PC-9 (cell line): ENCODE measurements around the gene PAPSS1. TPM values are rescaled to one million over a fixed set of nuclear protein-coding genes. Genes with fewer than 3 reads are reported as not detected.
"Not testable (repeated sequence)": the region's sequence is repeated elsewhere in the genome, so short reads cannot be mapped to it uniquely, and the experiment has no call there.

Experiments used
- BruUV-seq: library from RNA; stranded (reverse); fragments of 400-500 nt; replicated peaks from 2 replicates; lab custom pipeline; 2021; lab: Mats Ljungman, UMichigan
- CTCF ChIA-PET: fragments of 300-600 bp; sonication (Branson Sonifier 250); formaldehyde crosslinking; loops from one replicate; lab custom pipeline; 2022; ENCODE audit warnings: antibody characterized with exemption; lab: Charles Lee
- POLR2A ChIA-PET: fragments of 300-600 bp; sonication (Branson Sonifier 250); formaldehyde crosslinking; loops from one replicate; lab custom pipeline; 2022; ENCODE audit warnings: antibody characterized with exemption; ENCODE audit not compliant: unreplicated experiment; lab: Charles Lee
- DNase-seq, 2 experiments: peaks; one replicate each; pipeline versions ENCODE4 v3.0.0 to v3.0.0-alpha.2; 2015 to 2022; ENCODE audit warnings: mixed read lengths in 1 of 2
- H2AFZ ChIP-seq: fragments of 200-600 bp; sonication (generic); 2 replicates; pipeline ENCODE4 v1.8.1; 2017; ENCODE audit warnings: antibody characterized with exemption
- H3F3A ChIP-seq: fragments of 200-600 bp; sonication (generic); 2 replicates; pipeline ENCODE4 v1.8.1; 2017; ENCODE audit warnings: antibody characterized with exemption, mild to moderate bottlenecking, low read depth; ENCODE audit not compliant: insufficient read depth
- H3K27ac ChIP-seq: fragments of 200-600 bp; sonication (generic); 2 replicates; pipeline ENCODE4 v1.6.1; 2016; ENCODE audit warnings: mixed run types
- H3K27me3 ChIP-seq: fragments of 200-600 bp; sonication (generic); 2 replicates; pipeline ENCODE4 v1.6.1; 2016; ENCODE audit warnings: low read depth, mixed run types; ENCODE audit not compliant: insufficient read depth
- H3K36me3 ChIP-seq: fragments of 200-600 bp; sonication (generic); 2 replicates; pipeline ENCODE4 v1.6.1; 2016; ENCODE audit warnings: low read depth, mixed run types
- H3K4me1 ChIP-seq: fragments of 200-600 bp; sonication (generic); replicated peaks from 2 replicates; pipeline ENCODE4 v1.6.1; 2016; ENCODE audit warnings: mixed run types; ENCODE audit not compliant: insufficient read depth
- H3K4me2 ChIP-seq: fragments of 200-600 bp; sonication (generic); 2 replicates; pipeline ENCODE4 v1.6.1; 2017; ENCODE audit warnings: mixed run types
- H3K4me3 ChIP-seq: fragments of 200-600 bp; sonication (generic); 2 replicates; pipeline ENCODE4 v1.6.1; 2016; ENCODE audit warnings: mixed run types
- H3K79me2 ChIP-seq: fragments of 200-600 bp; sonication (generic); 2 replicates; pipeline ENCODE4 v1.6.1; 2017; ENCODE audit warnings: low read depth, mixed run types
- H3K9me2 ChIP-seq: fragments of 200-600 bp; sonication (generic); 2 replicates; pipeline ENCODE4 v1.8.1; 2017; ENCODE audit warnings: mild to moderate bottlenecking; ENCODE audit not compliant: insufficient read depth
- H3K9me3 ChIP-seq: fragments of 200-600 bp; sonication (generic); 2 replicates; pipeline ENCODE4 v1.8.1; 2016; ENCODE audit warnings: low read depth; ENCODE audit not compliant: insufficient read depth
- H4K20me1 ChIP-seq: fragments of 200-600 bp; sonication (generic); 2 replicates; pipeline ENCODE4 v1.8.1; 2017; ENCODE audit not compliant: insufficient read depth
- CTCF ChIP-seq: fragments of 200-600 bp; sonication (generic); conservative IDR thresholded peaks from 2 replicates; pipeline ENCODE4 v1.6.1; 2017; ENCODE audit warnings: mixed run types, antibody characterized with exemption, mild to moderate bottlenecking, moderate library complexity
- EZH2 ChIP-seq: fragments of 200-600 bp; sonication (generic); IDR thresholded peaks from 2 replicates; pipeline ENCODE4 v1.8.0; 2017; ENCODE audit warnings: antibody characterized with exemption, low read depth
- intact Hi-C: fragments of 100-400 bp; cut with micrococcal nuclease; formaldehyde crosslinking; loops from one replicate; pipeline ENCODE4 v1.10.0; 2022; ENCODE audit not compliant: unreplicated experiment
- total RNA-seq: library from RNA; stranded (reverse); gene quantifications from 2 replicates; pipeline ENCODE4 v1.2.3, GENCODE V29; 2021

Gene PAPSS1
- total RNA-seq, 1 experiment from 2014 or later = 18.8 TPM

- intact Hi-C loops = no loop called here
- no peak overlapping the region for H3K27ac ChIP-seq
- BruUV-seq = no TSS peak
Measured at GRCh38 chr4:107734120-107734519, 14.1 kb upstream of the PAPSS1 start.

GRCh38 chr4:107733431-107733925 is 13.4 kb upstream of the PAPSS1 start:
- Histone ChIP-seq H3K4me3 (no peak overlapping the region), H3K79me2 (no peaks in the 10 kb centered on the region), H3K9me3 (no peaks in the 10 kb centered on the region), H3K36me3 (no peaks in the 10 kb centered on the region), H3K9me2 (no peaks in the 10 kb centered on the region), H2AFZ (no peak overlapping the region), H4K20me1 (no peaks in the 10 kb centered on the region), H3K27me3 (no peaks in the 10 kb centered on the region), H3K4me2 (no peak overlapping the region), H3K27ac (no peak overlapping the region), H3K4me1 (no peaks in the 10 kb centered on the region), H3F3A (no peaks in the 10 kb centered on the region)
- no TSS peak for BruUV-seq
- no peak for DNase-seq
- ChIA-PET POLR2A (no interaction called here), CTCF (no interaction called here)
- intact Hi-C loops = no loop called here
- no peak for TF ChIP-seq EZH2
- no peak for TF ChIP-seq CTCF

More at GRCh38 chr4:107734120-107734519, 14.1 kb upstream of the PAPSS1 start:
- no peaks in the 10 kb centered on the region for H3K9me3 ChIP-seq
- H3K4me1 ChIP-seq = no peaks in the 10 kb centered on the region
- no peak overlapping the region for H3K4me3 ChIP-seq
- H3K79me2 ChIP-seq = no peaks in the 10 kb centered on the region
- H3K36me3 ChIP-seq = no peaks in the 10 kb centered on the region
- no peak for DNase-seq
- no peak overlapping the region for H3K4me2 ChIP-seq
- CTCF ChIA-PET = no interaction called here
- H3K27me3 ChIP-seq = no peaks in the 10 kb centered on the region
- POLR2A ChIA-PET = no interaction called here
- H3K9me2 ChIP-seq = no peaks in the 10 kb centered on the region
- no peak overlapping the region for H2AFZ ChIP-seq
- H4K20me1 ChIP-seq = no peaks in the 10 kb centered on the region
- H3F3A ChIP-seq = no peaks in the 10 kb centered on the region
- TF ChIP-seq CTCF = peak; percentile 27; the same call in 1 of the 2 replicates
- TF ChIP-seq EZH2 = no peak

GRCh38 chr4:107729050-107729449 is 9.0 kb upstream of the PAPSS1 start:
- H3K4me1 ChIP-seq, H4K20me1 ChIP-seq, H3K4me3 ChIP-seq, DNase-seq, H3K79me2 ChIP-seq, H3K27me3 ChIP-seq, intact Hi-C loops, H3K9me3 ChIP-seq, H3K27ac ChIP-seq, BruUV-seq, CTCF ChIA-PET, H2AFZ ChIP-seq, H3K36me3 ChIP-seq, H3F3A ChIP-seq, H3K9me2 ChIP-seq, POLR2A ChIA-PET, H3K4me2 ChIP-seq: not testable (repeated sequence)

- H3K27ac ChIP-seq, intact Hi-C loops, H3K9me3 ChIP-seq, H3K4me1 ChIP-seq, H4K20me1 ChIP-seq, POLR2A ChIA-PET, H3K4me2 ChIP-seq, H3K9me2 ChIP-seq, H3K4me3 ChIP-seq, H3K79me2 ChIP-seq, H3K27me3 ChIP-seq, DNase-seq, CTCF ChIA-PET, BruUV-seq, H2AFZ ChIP-seq, H3K36me3 ChIP-seq, H3F3A ChIP-seq: not testable (repeated sequence)
Measured at GRCh38 chr4:107726131-107726925, 6.3 kb upstream of the PAPSS1 start.
